Measurements from ENCODE around the gene SLC45A1.

GRCh38 chr1:8367571-8368194 lies 49.8 kb downstream of the SLC45A1 start:
- TF ChIP-seq CTCF (conservative IDR thresholded peaks at IDR 0.05): no peak
- TF ChIP-seq EZH2 (IDR thresholded peaks at IDR 0.05; ENCODE audit: low read depth): no peak

Data from PC-9 (cell line).